DLD1 (cell line): ENCODE measurements around the gene FTSJ3.
"Not testable (repeated sequence)": the region's sequence is repeated elsewhere in the genome, so short reads cannot be mapped to it uniquely, and the experiment has no call there.

Experiments
- in situ Hi-C: cut with HindIII; loops from 2 replicates; pipeline ENCODE4 v1.10.0; 2017; ENCODE audit warnings: low sequenced_read_pairs

FTSJ3 gene

GRCh38 chr17:63843910-63844677, 16.6 kb upstream of the FTSJ3 start:
- in situ Hi-C loops, result no loop called here

- in situ Hi-C loops, result not testable (repeated sequence)
Measured at GRCh38 chr17:63843387-63843888, 16.0 kb upstream of the FTSJ3 start.

DNA sequence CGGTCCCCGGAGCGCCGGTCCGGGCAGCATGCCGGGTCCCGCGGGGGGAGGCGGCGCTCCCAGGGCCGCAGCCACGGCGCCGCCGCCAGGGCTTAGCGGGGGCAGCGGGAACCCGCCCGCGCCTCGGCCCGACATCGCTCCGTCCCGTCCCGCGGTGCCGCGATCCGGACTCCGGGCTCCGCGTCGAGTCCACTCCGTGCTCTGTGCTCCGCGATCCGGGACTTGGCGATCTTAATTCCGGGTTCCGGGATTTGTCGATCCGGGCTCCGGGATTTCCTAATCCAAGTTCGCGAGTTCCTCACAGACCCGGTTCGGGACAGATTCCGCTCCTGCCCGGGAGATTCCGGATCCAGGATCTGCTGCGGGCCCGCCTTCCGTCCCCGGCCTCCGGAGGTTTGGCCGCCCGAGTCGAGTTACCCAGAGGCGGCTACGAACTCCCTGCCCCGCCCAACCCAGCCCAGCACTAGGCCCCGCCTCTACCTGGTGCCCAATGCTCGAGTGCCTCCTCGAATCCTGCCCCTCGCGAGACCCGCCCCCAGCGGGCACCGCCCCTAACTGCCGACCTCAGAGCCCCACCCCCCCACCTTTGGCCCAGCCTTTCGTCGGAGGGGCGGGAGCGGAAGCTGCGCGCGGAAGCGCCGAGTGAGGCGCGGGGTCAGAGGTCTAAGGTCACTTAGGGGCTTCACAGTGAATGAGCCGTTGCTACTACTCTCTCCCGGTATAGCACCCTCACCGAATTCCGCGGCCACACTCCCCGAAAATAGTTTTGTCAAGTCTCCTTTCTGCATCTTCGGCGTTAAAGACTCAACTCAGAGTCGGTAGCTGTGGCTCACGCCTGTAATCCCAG, 15.3 kb upstream of the FTSJ3 start, which contains the start of gene SMARCD2:
Gene SMARCD2 (minus strand): TSS at position 146 of the 847 bp plus-strand sequence. CDS start 11 bp downstream, at position 135.
- in situ Hi-C loops, result no loop called here

- in situ Hi-C loops, result no loop called here
Measured at GRCh38 chr17:63842173-63842539, 14.7 kb upstream of the FTSJ3 start.

DNA sequence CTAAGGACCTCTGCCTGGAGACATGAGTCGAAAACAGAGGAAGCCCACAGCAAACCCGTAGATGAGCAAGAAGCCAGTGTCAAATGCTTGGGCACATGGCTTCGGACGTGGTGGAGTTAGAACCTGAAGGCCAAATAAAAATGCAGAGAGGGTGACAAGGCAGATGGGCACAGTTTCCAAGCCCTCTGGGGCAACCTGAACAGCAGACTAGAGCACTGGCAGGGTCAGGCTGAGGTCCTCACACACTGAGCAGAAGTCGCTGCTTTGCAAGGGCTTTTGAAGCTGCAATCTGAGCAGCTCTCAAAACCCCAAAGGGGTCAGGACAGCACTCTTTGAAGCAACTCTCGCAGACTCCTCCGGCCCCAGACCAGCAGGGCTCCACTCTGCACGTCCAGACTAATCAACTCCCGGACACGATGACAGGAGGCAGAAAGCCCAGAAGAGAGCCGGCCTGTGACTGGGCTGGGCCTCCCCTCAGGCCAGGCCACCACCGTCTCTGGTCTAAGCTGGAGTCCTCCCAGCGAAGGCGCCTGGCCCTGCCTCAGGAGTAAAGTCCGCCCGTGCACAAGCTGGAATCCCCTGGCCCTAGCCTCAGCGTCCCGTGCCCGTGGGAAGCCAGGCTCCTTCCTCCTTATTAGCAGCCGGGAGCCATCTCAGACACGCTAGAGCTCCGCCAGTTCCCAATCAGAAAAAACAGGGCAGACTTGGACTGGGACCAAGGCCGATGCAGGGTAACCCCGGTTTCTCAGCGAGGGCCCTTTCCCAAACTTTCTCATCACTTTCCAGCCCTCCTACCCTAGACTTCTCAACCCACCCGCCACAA, 14.1 kb upstream of the FTSJ3 start:
- in situ Hi-C loops, result no loop called here

GRCh38 chr17:63840591-63841349, 13.3 kb upstream of the FTSJ3 start:
- in situ Hi-C loops, result no loop called here

DNA sequence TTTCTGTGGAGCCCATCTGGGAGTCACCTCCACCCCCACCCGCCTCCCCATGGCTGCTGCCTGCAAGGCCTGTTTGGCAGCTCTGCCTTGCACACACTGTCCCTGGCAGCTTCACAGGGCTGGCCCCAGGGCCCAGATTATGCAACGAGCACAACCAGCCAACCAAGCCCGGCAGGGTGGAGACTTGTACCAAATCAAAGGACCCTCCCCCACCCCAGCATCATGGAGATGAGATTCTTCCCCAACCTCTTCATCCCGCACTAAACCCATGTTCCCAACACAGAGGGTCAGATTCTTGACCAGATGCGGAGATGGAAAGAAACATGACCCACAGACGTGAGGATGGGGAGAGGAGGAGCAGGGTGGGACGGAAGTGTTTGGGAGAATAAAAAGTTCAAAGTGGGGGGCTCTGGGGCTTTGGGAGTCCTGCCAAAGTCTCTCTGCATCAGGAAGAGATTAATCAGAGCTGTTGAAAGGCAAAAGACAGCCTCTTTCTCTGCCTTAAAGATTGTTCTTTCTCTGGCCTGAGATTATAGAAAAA, 11.2 kb upstream of the FTSJ3 start:
- in situ Hi-C loops, result no loop called here

DNA sequence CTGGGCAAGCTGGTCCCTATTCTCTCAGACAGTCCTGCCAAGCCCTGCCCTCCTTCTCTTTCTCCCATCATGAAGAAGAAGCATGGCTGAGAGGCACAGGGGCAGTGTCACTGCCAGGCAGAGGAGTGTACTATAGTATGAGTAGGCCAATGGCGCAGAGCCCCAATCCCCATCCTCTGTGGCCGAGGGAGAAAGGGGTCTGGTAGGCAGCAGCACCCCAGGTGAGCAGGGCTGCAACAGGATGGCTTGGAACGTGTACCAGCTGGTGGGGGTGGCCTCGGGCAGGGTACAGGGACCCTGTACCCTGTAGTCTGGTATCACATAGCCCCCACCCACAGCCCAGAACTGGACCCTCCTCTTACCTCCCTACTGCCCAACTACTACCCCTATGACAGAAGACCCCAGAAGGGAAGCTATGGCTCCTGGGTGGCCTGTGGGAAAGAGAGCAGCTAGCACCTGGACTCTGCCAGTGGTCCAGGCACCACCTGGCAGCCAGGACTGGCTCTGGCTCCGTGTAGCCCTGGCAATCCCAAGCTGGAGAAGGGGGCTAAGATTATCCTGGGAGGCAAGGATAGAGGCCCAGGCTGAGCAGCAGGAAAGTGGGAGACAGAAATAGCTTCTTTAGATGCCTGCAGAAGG, 10.6 kb upstream of the FTSJ3 start:
- in situ Hi-C loops, result no loop called here

DNA sequence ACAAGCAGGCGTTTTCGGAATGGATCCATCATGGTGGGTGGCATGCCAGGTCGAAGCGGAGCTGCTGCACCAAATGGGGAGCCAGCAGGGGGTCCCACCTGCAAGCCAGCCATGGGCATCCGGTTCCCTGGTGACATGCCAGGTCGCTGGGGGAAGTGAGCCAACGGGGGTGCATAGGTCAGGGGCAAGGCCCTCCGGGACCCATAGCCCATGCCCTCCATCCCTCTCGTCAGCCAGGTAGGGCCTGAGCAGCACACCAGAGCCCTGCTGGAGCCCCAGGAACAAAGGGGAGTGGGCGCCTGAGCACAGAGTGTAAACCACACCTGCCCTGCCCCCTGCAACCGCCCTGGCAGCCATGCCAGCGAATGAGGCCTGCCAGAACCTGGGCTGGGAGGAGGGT, 10.0 kb upstream of the FTSJ3 start:
- in situ Hi-C loops, result no loop called here

DNA sequence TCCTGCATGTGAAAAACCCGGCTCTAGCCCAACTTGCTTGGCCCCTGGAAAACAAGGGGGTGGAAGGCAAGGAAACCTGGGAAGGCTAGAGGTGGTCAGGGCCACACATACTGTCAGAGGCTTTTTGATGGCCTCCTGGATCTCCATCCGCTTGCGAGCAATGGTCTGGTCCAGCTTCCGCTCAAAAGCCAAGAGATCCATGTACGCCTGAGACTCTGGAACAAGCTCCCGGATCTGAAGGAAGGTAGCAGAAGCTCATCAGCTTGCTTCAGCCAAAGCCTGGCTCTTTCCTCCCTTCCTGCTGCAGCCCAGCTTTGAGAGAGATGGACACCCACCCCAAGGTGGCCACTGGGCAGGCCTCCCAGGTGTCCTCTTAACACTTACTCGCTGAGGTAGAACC, 9.3 kb upstream of the FTSJ3 start:
- in situ Hi-C loops, result no loop called here

- in situ Hi-C loops, result no loop called here
Measured at GRCh38 chr17:63835167-63835720, 7.8 kb upstream of the FTSJ3 start.

- in situ Hi-C loops, result no loop called here
Measured at GRCh38 chr17:63834431-63835166, 7.1 kb upstream of the FTSJ3 start.

GRCh38 chr17:63833741-63834373, 6.4 kb upstream of the FTSJ3 start:
- in situ Hi-C loops, result no loop called here

DNA sequence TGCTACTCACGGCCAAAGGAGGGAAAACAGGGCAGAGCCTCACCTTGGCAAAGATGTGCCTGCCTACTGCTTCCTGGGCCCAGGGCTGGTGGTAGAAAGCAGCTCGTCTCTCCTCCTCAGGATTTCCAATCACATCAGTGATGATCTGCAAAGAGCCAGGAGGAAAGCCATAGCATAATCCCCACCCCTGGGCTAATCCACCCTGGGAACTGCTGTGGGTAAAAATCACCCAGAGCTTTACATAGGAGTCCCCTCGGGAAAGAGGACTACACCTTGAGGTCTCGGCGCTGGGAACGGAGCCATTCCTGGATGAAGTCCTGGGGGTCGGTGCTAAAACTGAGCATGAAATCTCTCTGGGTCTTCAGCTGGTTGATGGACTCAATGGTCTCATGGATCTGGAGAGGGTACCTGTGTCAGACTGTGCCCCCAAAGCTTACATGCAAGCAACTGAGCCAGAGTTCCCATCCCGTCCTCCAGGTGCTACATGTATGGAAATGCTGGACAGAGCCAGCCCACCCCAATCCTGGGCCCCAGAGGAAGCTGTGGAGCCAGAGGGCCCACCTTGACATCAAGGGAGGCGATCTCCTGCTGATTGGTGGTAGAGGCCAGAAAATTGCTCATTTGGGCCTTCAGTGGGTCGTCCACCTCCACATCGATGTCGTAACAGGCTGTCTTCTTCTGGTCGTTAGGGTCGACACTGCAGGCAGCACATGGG, 5.7 kb upstream of the FTSJ3 start:
- in situ Hi-C loops, result no loop called here

- in situ Hi-C loops, result no loop called here
Measured at GRCh38 chr17:63832455-63832854, 5.0 kb upstream of the FTSJ3 start.

DNA sequence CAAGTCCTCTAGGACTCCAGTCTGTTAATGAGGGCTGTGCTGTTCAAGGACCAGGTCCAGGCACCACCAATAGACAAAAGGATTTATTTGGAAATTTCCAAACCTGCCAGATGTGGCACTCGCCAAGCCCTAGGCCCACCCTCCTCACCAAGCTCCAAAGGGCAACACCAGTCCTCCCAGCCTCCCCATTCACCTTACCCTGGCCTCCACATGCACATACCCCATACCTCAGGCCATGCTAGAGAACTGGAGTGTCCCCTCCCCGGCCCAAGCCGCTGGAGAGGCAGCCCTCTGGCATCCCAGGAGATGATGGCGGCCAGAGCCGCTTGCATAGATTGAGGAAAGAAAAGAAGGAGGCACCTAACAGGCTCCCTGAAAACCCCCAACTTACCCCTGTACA, 4.6 kb upstream of the FTSJ3 start:
- in situ Hi-C loops, result no loop called here

DNA sequence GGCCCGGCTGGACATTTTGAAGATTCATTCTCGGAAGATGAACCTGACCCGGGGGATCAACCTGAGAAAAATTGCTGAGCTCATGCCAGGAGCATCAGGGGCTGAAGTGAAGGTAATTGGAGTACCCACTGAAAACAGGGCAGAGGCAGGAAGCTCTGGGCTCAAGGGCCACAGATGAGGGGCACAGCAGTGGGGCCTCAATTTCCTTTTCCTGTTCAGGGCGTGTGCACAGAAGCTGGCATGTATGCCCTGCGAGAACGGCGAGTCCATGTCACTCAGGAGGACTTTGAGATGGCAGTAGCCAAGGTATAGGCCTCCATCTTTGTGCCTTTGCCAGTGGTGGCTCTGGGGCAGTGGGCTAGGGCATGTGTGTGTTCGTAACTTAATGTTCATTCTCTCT, 4.0 kb upstream of the FTSJ3 start:
- in situ Hi-C loops, result no loop called here
